Spleen (tissue), 11 donors: ENCODE measurements around the gene TMEM121. TPM values are rescaled to one million over a fixed set of nuclear protein-coding genes. Genes with fewer than 3 reads are reported as not detected.
A peak's percentile ranks its signal among the peaks of the same experiment; 100 is the strongest.
"Not testable (repeated sequence)": the region's sequence is repeated elsewhere in the genome, so short reads cannot be mapped to it uniquely, and the experiment has no call there.

Source experiments
- DNase-seq: peaks from one replicate; pipeline ENCODE4 v3.0.0-alpha.2; 2020
- H3K27ac ChIP-seq, 8 donors: fragments of 200-600 bp; sonication (generic) in 7 of 8; 1 replicate in 4 of 8; 2 replicates in 4 of 8; pipeline versions ENCODE4 v1.5.0 to v1.8.0; 2016 to 2021; ENCODE audit warnings: inconsistent platforms in 4 of 8, mild to moderate bottlenecking in 4 of 8, moderate library complexity in 1 of 8
- H3K27me3 ChIP-seq, 7 donors: fragments of 200-600 bp; sonication (generic) in 6 of 7; replicated peaks in 1 of 7; 1 replicate in 4 of 7; 2 replicates in 3 of 7; pipeline versions ENCODE4 v1.5.0 to v1.8.0; 2016 to 2021; ENCODE audit warnings: inconsistent platforms in 3 of 7, mild to moderate bottlenecking in 1 of 7
- H3K36me3 ChIP-seq, 6 donors: fragments of 200-600 bp; sonication (generic) in 5 of 6; 1 replicate in 4 of 6; 2 replicates in 2 of 6; pipeline versions ENCODE4 v1.5.0 to v1.8.0; 2016 to 2021; ENCODE audit warnings: inconsistent platforms in 2 of 6
- H3K4me1 ChIP-seq, 6 donors: fragments of 200-600 bp; sonication (generic) in 5 of 6; 1 replicate in 3 of 6; 2 replicates in 3 of 6; pipeline versions ENCODE4 v1.5.0 to v1.8.0; 2016 to 2021; ENCODE audit warnings: inconsistent platforms in 3 of 6
- H3K4me3 ChIP-seq, 8 donors: fragments of 200-600 bp; sonication (generic) in 7 of 8; 1 replicate in 4 of 8; 2 replicates in 4 of 8; pipeline versions ENCODE4 v1.5.0 to v1.8.0; 2016 to 2021; ENCODE audit warnings: inconsistent platforms in 4 of 8, mild to moderate bottlenecking in 4 of 8, moderate library complexity in 2 of 8
- H3K9me3 ChIP-seq, 8 donors: fragments of 200-600 bp; sonication (generic) in 7 of 8; 1 replicate in 4 of 8; 2 replicates in 4 of 8; pipeline versions ENCODE4 v1.5.0 to v1.8.0; 2016 to 2021; ENCODE audit warnings: inconsistent platforms in 4 of 8
- POLR2A ChIP-seq, 3 donors: fragments of 450-650 bp; IDR thresholded peaks; one replicate each; pipeline ENCODE4 v1.5.1; 2017; ENCODE audit warnings: antibody characterized with exemption in 3 of 3, mild to moderate bottlenecking in 1 of 3
- POLR2AphosphoS5 ChIP-seq, 3 donors: sonication (generic); formaldehyde crosslinking; IDR thresholded peaks; one replicate each; pipeline ENCODE4 v1.5.1; 2017; ENCODE audit warnings: antibody characterized with exemption in 3 of 3
- WGBS, 5 donors: extraction: QIAGEN DNeasy Blood & Tissue Kit in 3 of 5; methylation state at CpG; one replicate each; pipeline versions ENCODE4 v1.1.5 to v1.1.7; 2013 to 2018; 5-methylcytosine and 5-hydroxymethylcytosine counted together
- intact Hi-C: fragments of 100-400 bp; cut with DNase I; formaldehyde crosslinking; loops from one replicate; pipeline ENCODE4 v1.15.0; 2023; ENCODE audit warnings: low total_unique reads
- polyA plus RNA-seq, 3 donors: library from polyadenylated mRNA; stranded (reverse); fragments of 200-250 nt; gene quantifications; one replicate each; pipeline ENCODE4 v1.2.1, GENCODE V29; 2013
- total RNA-seq, 7 donors: library from RNA; depleted of rRNA in 3 of 7; stranded (reverse); fragments of >200 nt in 3 of 7; fragmentation: NEBNext Ultra II Directional in 4 of 7; extraction: Animal tissue kit (Norgen Biotek cat#: 25700) in 4 of 7; gene quantifications; one replicate each; pipeline versions ENCODE4 v1.1.0 to v1.2.1, GENCODE V29; 2016 to 2021
- TF ChIP-seq, protein P1 (sequence below), 11 experiments: fragments of 200-600 bp in 7 of 11; fragments of 450-650 bp in 4 of 11; sonication (generic) in 4 of 11; IDR thresholded peaks in 8 of 11; conservative IDR thresholded peaks in 3 of 11; 1 replicate in 7 of 11; 2 replicates in 4 of 11; pipeline versions ENCODE4 v1.4.0 to v1.8.0; 2016 to 2021; ENCODE audit warnings: antibody characterized with exemption in 11 of 11, inconsistent platforms in 4 of 11, mild to moderate bottlenecking in 1 of 11
- donor health status: healthy with polysubstance abuse.
- donor health status: DM: no; HTN: no; CAD: no; lungs with moderate emphysema.
- donor health status: DM: no; HTN: no; CAD: no.
- donor health status: Bipolar disorder and iron deficiency.
- donor health status: healthy.
- donor health status: DM: no; HTN: no; CAD: no.
- donor health status: DM: yes; HTN: yes; CAD: no.

The TMEM121 gene
- total and polyA plus RNA-seq, 10 donors, result 3.3 to 10.4 (median 4.6) TPM

DNA sequence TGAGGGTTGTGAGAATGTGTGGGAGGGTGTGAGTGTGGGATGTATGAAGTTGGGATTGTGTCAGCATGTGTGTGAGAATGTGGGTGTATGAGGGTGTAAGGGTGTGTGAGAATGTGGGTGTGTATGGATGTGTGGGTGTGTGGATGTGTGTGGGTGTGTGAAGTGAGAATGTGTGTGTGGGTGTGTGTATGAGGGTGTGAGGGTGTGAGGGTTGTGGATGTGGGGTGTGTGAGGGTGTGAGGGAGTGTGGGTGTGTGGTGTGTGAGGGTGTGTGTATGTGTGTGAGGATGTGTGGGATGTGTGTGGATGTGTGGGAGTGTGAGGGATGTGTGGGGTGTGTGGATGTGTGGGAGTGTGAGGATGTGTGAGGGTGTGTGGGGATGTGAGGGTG lies 37.0 kb downstream of the TMEM121 start:
- TF ChIP-seq POLR2AphosphoS5 (IDR thresholded peaks at IDR 0.05), result no peak
- TF ChIP-seq, protein P1, sequence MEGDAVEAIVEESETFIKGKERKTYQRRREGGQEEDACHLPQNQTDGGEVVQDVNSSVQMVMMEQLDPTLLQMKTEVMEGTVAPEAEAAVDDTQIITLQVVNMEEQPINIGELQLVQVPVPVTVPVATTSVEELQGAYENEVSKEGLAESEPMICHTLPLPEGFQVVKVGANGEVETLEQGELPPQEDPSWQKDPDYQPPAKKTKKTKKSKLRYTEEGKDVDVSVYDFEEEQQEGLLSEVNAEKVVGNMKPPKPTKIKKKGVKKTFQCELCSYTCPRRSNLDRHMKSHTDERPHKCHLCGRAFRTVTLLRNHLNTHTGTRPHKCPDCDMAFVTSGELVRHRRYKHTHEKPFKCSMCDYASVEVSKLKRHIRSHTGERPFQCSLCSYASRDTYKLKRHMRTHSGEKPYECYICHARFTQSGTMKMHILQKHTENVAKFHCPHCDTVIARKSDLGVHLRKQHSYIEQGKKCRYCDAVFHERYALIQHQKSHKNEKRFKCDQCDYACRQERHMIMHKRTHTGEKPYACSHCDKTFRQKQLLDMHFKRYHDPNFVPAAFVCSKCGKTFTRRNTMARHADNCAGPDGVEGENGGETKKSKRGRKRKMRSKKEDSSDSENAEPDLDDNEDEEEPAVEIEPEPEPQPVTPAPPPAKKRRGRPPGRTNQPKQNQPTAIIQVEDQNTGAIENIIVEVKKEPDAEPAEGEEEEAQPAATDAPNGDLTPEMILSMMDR (IDR thresholded peaks at IDR 0.05 in 8 of 11, conservative IDR thresholded peaks at IDR 0.05 in 3 of 11), result no peak
- TF ChIP-seq POLR2A (IDR thresholded peaks at IDR 0.05), result no peak
- Histone ChIP-seq H3K4me3 (no peak overlapping the region), H3K9me3 (no peaks in the 10 kb centered on the region), H3K27me3 (peaks cover 0 to 7% (median 0%) of the 10 kb centered on the region in 7 donors), H3K4me1 (peaks cover 0 to 16% (median 1%) of the 10 kb centered on the region in 6 donors), H3K36me3 (no peaks in the 10 kb centered on the region), H3K27ac (peak overlapping the region in 6 of 8 donors; percentile 38 to 91 (median 78))
- no peak for DNase-seq
- intact Hi-C loops, result no loop called here

DNA sequence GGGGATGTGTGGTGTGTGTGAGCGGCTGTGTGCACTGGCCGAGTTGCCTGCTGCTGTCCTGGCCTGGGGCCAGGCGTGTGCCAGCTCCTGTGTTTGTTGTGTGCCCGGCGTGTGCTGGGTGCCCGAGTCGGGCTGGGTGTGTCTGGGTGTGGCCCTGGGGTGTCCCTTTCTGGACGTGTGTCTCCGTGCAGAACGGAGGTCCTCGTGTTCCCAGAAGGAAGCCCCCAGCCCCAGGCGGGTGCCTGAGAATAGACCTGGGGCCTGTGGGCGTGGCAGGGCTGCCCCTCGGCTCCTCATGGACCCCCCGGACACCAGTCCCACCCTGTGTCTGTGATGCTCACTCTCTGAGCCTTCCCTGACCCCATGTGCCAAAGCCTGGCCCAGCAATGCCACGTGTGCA lies 38.2 kb downstream of the TMEM121 start:
- DNase-seq, result peak; percentile 68
- H3K9me3 ChIP-seq, H3K27me3 ChIP-seq, H3K36me3 ChIP-seq, intact Hi-C loops, H3K4me1 ChIP-seq, H3K4me3 ChIP-seq: not testable (repeated sequence)
- WGBS, 5 donors, result 58 to 65% (median 63%) methylated on average over 6 to 15 of the region's 16 CpGs
- H3K27ac ChIP-seq, result peak overlapping the region in 4 of 8 donors; percentile 76 to 91 (median 79)

DNA sequence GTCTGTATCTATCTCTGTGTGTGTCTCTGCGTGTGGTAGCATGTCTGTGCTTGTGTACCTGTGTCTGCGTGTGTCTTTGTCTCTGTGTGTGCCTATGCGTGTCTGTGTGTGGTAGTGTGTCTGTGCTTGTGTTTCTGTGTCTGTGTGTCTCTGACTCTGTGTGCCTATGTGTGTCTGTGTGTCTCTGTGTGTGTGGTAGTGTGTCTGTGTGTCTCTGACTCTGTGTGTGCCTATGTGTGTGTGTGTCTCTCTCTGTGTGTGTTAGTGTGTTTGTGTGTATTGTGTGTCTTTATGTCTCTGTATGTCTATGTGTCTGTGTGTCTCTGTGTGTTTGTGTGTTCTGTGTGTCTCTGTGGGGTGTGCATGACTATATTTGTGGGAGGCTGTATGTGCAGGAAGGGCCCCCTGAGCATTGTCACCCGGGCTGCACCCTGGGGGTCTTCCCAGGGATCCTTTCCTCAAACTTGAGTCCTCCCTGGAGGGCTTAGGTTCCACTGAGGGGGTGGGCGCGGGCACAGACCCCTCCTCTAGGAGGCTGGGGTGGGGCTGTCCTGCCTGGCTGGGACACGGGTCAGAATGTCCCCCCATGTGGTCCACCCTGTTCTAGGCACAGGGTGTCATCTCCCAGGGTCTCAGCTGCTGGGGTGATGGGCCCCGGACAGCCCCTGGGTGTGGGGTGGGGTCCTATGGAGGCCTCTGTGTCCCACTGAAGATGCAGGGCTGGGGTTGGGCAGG lies 39.0 kb downstream of the TMEM121 start:
- H3K9me3 ChIP-seq, H3K4me3 ChIP-seq, H3K27me3 ChIP-seq, intact Hi-C loops, H3K4me1 ChIP-seq, H3K36me3 ChIP-seq: not testable (repeated sequence)
- H3K27ac ChIP-seq, result peak overlapping the region in 7 of 8 donors; percentile 43 to 91 (median 76)
- DNase-seq, result peak; percentile 78
- 77 to 85% (median 82%) methylated on average over 2 to 8 of the region's 8 CpGs for WGBS, 5 donors

DNA sequence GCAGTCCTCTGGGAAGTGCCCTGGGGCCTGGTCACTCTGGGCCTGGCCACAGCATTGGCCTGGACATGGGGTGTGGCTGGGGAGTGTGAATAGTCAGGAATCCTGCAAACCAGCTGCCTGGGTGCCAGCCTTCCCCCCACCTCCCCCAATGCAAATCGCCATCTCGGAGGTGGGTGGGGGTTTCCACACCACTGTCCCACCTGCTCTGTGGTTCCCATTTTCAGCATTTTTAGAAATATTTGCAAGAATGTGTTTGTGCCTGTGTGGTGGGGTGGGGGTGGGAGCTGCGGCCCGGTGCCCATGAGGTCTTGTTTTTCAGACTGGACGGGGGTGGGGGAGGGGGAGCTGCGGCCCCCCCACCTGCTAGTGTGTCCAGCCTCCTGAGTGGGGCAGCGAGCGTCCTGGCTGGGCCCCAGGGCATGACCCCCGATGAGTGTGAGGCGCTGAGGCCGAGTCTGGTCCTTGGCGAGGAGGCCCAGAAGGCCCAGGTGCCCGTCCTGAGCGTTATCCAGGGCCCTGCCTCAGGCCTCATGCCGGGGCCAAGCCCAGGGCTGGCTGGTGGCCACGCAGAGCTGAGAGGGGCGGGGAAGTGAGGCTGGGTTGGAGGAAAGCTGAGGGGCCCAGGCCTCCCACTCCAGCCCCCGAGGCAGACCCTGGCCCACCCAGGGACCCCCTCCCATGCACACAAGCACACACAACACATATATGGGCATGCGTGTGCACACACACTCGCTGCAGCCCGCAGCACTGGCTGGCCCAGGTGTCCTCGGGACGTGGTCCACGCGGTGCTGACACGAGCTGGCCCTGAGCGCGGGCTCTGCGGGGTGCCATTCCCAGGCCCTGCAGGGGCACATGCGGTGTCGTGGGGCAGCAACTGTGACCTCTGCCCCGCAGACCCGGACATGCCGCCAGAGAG lies 40.1 kb downstream of the TMEM121 start:
- 72 to 86% (median 79%) methylated on average over 5 to 24 of the region's 34 CpGs for WGBS, 5 donors
- not testable (repeated sequence) for H3K27me3 ChIP-seq, DNase-seq

DNA sequence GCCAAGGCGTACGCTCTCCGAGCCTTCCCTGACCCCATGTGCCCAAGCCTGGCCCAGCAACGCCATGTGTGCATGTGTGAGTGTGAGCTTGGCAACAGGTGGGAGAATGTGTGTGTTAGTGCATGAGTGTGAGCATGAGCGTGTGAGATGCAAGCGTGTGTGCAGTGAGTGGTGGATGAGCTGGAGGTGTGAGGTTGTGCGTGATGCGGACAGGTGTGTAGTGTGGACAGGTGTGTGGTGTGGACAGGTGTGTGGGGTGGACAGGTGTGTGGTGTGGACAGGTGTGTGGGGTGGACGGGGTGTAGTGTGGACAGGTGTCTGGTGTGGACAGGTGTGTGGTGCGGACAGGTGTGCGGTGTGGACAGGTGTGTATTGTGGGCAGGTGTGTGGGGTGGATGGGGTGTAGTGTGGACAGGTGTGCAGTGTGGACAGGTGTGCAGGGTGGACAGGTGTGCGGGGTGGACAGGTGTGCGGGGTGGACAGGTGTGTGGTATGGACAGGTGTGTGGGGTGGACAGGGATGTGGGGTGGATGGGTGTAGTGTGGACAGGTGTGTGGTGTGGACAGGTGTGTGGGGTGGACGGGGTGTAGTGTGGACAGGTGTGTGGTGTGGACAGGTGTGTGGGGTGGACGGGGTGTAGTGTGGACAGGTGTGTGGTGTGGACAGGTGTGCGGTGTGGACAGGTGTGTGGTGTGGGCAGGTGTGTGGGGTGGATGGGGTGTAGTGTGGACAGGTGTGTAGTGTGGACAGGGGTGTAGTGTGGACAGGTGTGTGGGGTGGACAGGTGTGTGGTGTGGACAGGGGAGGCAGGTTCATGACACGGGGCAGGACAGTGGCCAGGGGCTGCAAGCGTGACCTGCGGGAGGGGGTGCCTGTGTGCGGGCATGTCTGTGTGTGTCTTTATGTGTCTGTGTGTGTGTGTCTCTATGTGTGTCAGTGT lies 41.1 kb downstream of the TMEM121 start:
- H3K4me1 ChIP-seq, intact Hi-C loops, H3K9me3 ChIP-seq, H3K36me3 ChIP-seq, DNase-seq, H3K4me3 ChIP-seq, H3K27me3 ChIP-seq: not testable (repeated sequence)
- peak overlapping the region; percentile 42 to 91 (median 66) for H3K27ac ChIP-seq
- WGBS, 5 donors, result 82 to 90% (median 88%) methylated on average over 20 of the region's 20 CpGs

More for the DNA sequence above, 40.1 kb downstream of the TMEM121 start:
- H3K4me1 ChIP-seq, H3K4me3 ChIP-seq, H3K9me3 ChIP-seq, H3K36me3 ChIP-seq, intact Hi-C loops: not testable (repeated sequence)
- peak overlapping the region; percentile 42 to 91 (median 66) for H3K27ac ChIP-seq

DNA sequence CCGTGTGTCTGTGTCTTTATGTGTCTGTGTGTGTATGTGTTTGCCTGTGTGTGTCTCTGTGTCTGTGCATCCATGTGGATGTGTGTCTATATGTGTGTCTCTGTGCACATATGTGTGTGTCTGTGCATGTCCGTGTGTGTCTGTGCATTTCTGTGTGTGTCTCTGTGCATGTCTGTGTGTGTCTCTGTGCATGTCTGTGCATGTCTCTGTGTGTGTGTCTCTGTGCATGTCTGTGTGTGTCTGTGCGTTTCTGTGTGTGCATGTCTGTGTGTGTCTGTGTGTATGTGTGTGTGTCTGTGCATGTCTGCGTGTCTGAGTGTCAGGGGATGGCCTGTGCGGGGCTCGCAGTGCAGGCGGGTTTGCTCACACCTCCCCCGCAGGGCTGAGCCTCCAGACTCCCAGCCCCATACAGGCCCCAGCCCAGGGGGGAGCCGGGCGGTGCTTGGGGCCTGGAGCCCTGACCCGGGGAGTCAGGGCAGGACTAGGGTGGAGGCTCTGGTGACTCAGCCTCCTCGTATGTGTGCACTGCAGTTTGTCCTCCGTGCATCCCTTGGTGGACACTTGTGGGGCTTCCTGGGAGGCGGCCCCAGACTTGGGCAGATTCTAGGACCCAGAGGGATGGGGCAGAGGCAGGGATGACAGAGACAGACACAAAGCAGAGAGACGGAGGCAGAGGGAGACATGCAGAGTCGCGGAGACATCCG lies 41.9 kb downstream of the TMEM121 start:
- intact Hi-C loops, H3K4me1 ChIP-seq, H3K9me3 ChIP-seq, H3K36me3 ChIP-seq, H3K27me3 ChIP-seq, H3K4me3 ChIP-seq: not testable (repeated sequence)
- peak; percentile 58 for DNase-seq
- peak overlapping the region in 5 of 8 donors; percentile 33 to 91 (median 79) for H3K27ac ChIP-seq
- 53 to 76% (median 59%) methylated on average over 7 to 17 of the region's 18 CpGs for WGBS, 5 donors
